Measurements from ENCODE around the gene IL18R1. TPM values are rescaled to one million over a fixed set of nuclear protein-coding genes. Genes with fewer than 3 reads are reported as not detected.

IL18R1 gene
- total and polyA plus RNA-seq, 2 donors (not counting 3 experiments of a cell fraction or from before 2014, with no cell fraction given): 2.9 to 3.6 TPM

DNA sequence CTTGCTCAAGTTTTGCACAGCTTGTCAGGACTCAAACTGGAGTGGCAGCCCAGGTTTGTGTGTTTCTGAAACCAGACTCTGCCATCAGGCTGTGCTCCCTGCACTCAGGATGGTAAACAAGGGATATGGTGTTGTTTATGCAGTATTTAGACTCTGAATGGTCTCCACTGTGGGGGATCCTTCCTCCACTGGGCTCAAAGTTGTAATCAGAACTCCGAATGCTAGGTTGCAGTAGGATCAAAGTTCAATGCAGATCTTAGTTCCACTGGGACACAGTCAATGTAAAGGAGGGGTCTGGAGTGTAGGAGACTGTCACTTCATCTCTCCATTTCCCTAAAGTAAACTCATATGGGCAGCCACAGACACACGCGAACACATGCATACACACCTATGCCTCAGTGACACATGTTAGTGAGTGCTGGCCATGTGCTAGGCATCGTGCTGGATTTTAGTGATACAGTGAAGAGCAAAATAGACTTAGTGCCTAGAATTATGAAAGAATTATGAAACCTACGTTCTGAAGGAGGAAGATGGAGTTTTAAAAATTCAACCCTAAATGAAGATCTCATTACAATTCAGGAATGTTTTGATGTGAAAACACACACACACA is 6.1 kb downstream of the IL18R1 start:
- Histone ChIP-seq H3K27me3 (ENCODE audit: control insufficient read depth in 2 of 2, insufficient read depth in 2 of 2, low read length in 2 of 2) (no peaks in the 10 kb centered on the region), H2AFZ (ENCODE audit: low read depth, low read length) (no peak overlapping the region), H3K4me3 (replicated peaks in 1 of 3; ENCODE audit: insufficient read depth in 1 of 3, low read depth in 1 of 3, low read length in 3 of 3) (no peak overlapping the region), H4K20me1 (replicated peaks; ENCODE audit: control insufficient read depth, extremely low read depth, insufficient read depth, low read length) (no peaks in the 10 kb centered on the region), H3K4me2 (ENCODE audit: insufficient read depth, low read length) (no peak overlapping the region), H3K9ac (replicated peaks; ENCODE audit: extremely low read depth, insufficient read depth, low read length) (no peak overlapping the region), H3K9me3 (replicated peaks; ENCODE audit: control insufficient read depth, insufficient read depth, low read length) (peaks cover 3% of the 10 kb centered on the region), H3K36me3 (ENCODE audit: control insufficient read depth in 2 of 2, extremely low read depth in 1 of 2, insufficient read depth in 2 of 2, low read length in 2 of 2) (no peaks in the 10 kb centered on the region), H3K9me1 (replicated peaks; ENCODE audit: control insufficient read depth, extremely low read depth, insufficient read depth, low read length) (no peaks in the 10 kb centered on the region), H3K27ac (ENCODE audit: insufficient read depth, low read depth, low read length) (no peak overlapping the region), H3K79me2 (ENCODE audit: control insufficient read depth, insufficient read depth, low read length) (no peaks in the 10 kb centered on the region), H3K4me1 (ENCODE audit: control insufficient read depth, extremely low read depth, insufficient read depth, low read length) (no peaks in the 10 kb centered on the region)
- no TSS peak for BruUV-seq (replicated peaks)
- POLR2A ChIA-PET: no interaction called here
- TF ChIP-seq POLR2A (IDR thresholded peaks at IDR 0.05; ENCODE audit: low read depth, low read length) (no peak), GATA2 (IDR thresholded peaks at IDR 0.05; ENCODE audit: insufficient read depth, insufficient read length, low read depth, low read length) (no peak), POLR2AphosphoS5 (IDR thresholded peaks at IDR 0.05; ENCODE audit: insufficient read depth, low read depth, low read length) (no peak)
- intact Hi-C loops (cut with micrococcal nuclease) (no loop called here), dilution Hi-C loops (cut with MboI; ENCODE audit: extremely low pct_ligation_motif_present, low sequenced_read_pairs) (no loop called here)
- CTCF ChIA-PET: interaction anchor here (2.5 kb wide), 1 partner anchor 81 kb away, joined by 6 read pairs; no protein-coding TSS in a partner anchor
- no peak for FAIRE-seq
- DNase-seq (ENCODE audit: low read depth, low spot score): no peak

DNA sequence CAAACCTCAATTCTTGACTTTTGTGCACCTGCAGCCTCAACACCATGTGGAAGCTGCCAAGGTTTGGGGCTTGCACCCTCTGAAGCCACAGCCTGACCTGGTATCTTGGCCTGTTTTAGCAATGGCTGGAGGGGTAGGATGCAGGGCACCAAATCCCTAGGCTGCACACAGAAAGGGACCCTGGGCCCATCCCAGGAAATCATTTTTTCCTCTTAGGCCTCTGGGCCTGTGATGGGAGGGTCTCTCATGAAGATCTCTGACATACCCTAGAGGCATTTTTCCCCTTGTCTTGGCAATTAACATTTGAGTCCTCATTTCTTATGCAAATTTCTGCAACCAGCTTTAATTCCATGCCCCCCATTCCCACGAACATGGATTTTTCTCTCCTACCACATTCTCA is 10.2 kb downstream of the IL18R1 start:
- POLR2A ChIA-PET: no interaction called here
- intact Hi-C loops (cut with micrococcal nuclease): no loop called here
- Histone ChIP-seq H3K79me2 (ENCODE audit: control insufficient read depth, insufficient read depth, low read length) (no peaks in the 10 kb centered on the region), H3K27ac (ENCODE audit: insufficient read depth, low read depth, low read length) (no peak overlapping the region), H3K9me3 (replicated peaks; ENCODE audit: control insufficient read depth, insufficient read depth, low read length) (peaks cover 3% of the 10 kb centered on the region), H3K9me1 (replicated peaks; ENCODE audit: control insufficient read depth, extremely low read depth, insufficient read depth, low read length) (no peaks in the 10 kb centered on the region), H3K4me1 (ENCODE audit: control insufficient read depth, extremely low read depth, insufficient read depth, low read length) (no peaks in the 10 kb centered on the region), H3K9ac (replicated peaks; ENCODE audit: extremely low read depth, insufficient read depth, low read length) (no peak overlapping the region), H3K36me3 (ENCODE audit: control insufficient read depth in 2 of 2, extremely low read depth in 1 of 2, insufficient read depth in 2 of 2, low read length in 2 of 2) (peaks cover 0 to 2% of the 10 kb centered on the region in 2 experiments), H3K4me2 (ENCODE audit: insufficient read depth, low read length) (no peak overlapping the region), H3K4me3 (replicated peaks in 1 of 3; ENCODE audit: insufficient read depth in 1 of 3, low read depth in 1 of 3, low read length in 3 of 3) (no peak overlapping the region), H3K27me3 (ENCODE audit: control insufficient read depth in 2 of 2, insufficient read depth in 2 of 2, low read length in 2 of 2) (no peaks in the 10 kb centered on the region), H2AFZ (ENCODE audit: low read depth, low read length) (no peak overlapping the region), H4K20me1 (replicated peaks; ENCODE audit: control insufficient read depth, extremely low read depth, insufficient read depth, low read length) (no peaks in the 10 kb centered on the region)
- CTCF ChIA-PET: no interaction called here
- DNase-seq (ENCODE audit: low read depth, low spot score): no peak
- dilution Hi-C loops (cut with MboI; ENCODE audit: extremely low pct_ligation_motif_present, low sequenced_read_pairs): no loop called here
- BruUV-seq (replicated peaks): no TSS peak
- no peak for TF ChIP-seq JUN (IDR thresholded peaks at IDR 0.05; ENCODE audit: borderline replicate concordance, insufficient read depth, insufficient read length, low read depth)
- TF ChIP-seq EZH2 (IDR thresholded peaks at IDR 0.05; ENCODE audit: borderline replicate concordance, low read depth, low read length, severe bottlenecking): no peak
- TF ChIP-seq GATA2 (IDR thresholded peaks at IDR 0.05; ENCODE audit: insufficient read depth, insufficient read length, low read depth, low read length): no peak
- TF ChIP-seq, protein P1, sequence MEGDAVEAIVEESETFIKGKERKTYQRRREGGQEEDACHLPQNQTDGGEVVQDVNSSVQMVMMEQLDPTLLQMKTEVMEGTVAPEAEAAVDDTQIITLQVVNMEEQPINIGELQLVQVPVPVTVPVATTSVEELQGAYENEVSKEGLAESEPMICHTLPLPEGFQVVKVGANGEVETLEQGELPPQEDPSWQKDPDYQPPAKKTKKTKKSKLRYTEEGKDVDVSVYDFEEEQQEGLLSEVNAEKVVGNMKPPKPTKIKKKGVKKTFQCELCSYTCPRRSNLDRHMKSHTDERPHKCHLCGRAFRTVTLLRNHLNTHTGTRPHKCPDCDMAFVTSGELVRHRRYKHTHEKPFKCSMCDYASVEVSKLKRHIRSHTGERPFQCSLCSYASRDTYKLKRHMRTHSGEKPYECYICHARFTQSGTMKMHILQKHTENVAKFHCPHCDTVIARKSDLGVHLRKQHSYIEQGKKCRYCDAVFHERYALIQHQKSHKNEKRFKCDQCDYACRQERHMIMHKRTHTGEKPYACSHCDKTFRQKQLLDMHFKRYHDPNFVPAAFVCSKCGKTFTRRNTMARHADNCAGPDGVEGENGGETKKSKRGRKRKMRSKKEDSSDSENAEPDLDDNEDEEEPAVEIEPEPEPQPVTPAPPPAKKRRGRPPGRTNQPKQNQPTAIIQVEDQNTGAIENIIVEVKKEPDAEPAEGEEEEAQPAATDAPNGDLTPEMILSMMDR (IDR thresholded peaks at IDR 0.05; ENCODE audit: extremely low read depth in 1 of 2, insufficient read depth in 1 of 2, low read depth in 1 of 2, low read length in 2 of 2): no peak
- TF ChIP-seq POLR2A (IDR thresholded peaks at IDR 0.05; ENCODE audit: low read depth, low read length): no peak
- TF ChIP-seq, protein P2, sequence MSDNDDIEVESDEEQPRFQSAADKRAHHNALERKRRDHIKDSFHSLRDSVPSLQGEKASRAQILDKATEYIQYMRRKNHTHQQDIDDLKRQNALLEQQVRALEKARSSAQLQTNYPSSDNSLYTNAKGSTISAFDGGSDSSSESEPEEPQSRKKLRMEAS (IDR thresholded peaks at IDR 0.05; ENCODE audit: insufficient read depth, insufficient read length): no peak
- no peak for TF ChIP-seq MYC (IDR thresholded peaks at IDR 0.05; ENCODE audit: low read depth, low read length)
- TF ChIP-seq FOS (IDR thresholded peaks at IDR 0.05; ENCODE audit: borderline replicate concordance, insufficient read depth, low read length): no peak
- TF ChIP-seq POLR2AphosphoS5 (IDR thresholded peaks at IDR 0.05; ENCODE audit: insufficient read depth, low read depth, low read length): no peak
- no peak for FAIRE-seq

All from endothelial cell of umbilical vein (primary cell).